ENCODE results near the gene KPNA1.

KPNA1 gene

DNA sequence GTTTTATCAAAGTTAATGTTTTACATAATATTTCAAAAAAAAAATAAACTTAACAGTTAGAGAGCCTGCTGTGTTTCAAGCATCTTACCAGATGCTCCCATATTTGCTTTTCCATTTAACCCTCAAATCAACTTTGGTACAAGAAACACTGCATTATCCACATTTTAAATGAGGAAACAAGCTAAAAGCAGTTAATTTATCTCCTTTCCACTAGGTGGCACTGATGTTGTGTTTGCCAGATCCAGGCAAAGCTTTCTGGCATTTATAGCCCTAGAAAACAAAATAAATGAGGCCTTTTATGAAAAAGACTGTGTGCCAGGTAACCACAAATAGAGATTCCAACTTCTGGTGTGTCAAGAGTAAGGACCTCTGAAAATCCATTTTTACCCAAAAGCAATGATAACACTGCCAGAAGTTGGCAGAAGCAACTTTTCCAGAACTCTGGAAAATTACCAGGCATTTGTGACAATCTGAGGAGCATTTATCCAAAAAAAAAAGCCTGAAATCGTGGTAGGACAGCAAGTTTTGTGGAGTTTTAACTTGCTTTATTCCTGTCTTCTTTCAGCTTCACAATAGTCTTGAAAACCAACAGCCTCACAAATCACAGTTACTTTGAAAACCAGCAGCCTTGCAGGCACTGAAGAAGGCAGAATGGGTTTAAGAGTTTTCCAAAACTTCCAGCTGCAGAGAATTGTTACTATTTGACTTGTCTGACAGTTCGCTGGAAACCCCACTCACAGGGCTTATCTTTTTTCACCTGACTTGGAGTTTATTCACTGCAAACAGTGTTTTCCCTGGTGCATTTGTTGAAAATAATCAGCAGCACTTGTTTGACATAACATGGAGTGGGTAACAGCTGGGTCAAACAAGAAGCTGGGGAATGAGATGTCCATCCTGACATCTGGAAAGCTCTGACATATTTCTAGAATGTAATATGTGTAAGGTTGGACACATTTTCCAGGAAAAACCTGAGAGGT is 121.6 kb downstream of the KPNA1 start:
- Histone ChIP-seq H3K4me3 (ENCODE audit: low read depth in 1 of 2, low read length in 2 of 2) (no peak overlapping the region), H3K27me3 (ENCODE audit: control insufficient read depth in 1 of 2, insufficient read depth in 2 of 2, low read length in 2 of 2) (no peaks in the 10 kb centered on the region), H3K9me3 (ENCODE audit: low read length) (no peaks in the 10 kb centered on the region), H3K27ac (ENCODE audit: low read depth, low read length) (peak overlapping the region; percentile 46), H3K4me1 (ENCODE audit: insufficient read depth, low read length) (peaks cover 5% of the 10 kb centered on the region), H3K36me3 (ENCODE audit: insufficient read depth, low read length) (no peaks in the 10 kb centered on the region), H3K9ac (ENCODE audit: low read length) (no peak overlapping the region)

DNA sequence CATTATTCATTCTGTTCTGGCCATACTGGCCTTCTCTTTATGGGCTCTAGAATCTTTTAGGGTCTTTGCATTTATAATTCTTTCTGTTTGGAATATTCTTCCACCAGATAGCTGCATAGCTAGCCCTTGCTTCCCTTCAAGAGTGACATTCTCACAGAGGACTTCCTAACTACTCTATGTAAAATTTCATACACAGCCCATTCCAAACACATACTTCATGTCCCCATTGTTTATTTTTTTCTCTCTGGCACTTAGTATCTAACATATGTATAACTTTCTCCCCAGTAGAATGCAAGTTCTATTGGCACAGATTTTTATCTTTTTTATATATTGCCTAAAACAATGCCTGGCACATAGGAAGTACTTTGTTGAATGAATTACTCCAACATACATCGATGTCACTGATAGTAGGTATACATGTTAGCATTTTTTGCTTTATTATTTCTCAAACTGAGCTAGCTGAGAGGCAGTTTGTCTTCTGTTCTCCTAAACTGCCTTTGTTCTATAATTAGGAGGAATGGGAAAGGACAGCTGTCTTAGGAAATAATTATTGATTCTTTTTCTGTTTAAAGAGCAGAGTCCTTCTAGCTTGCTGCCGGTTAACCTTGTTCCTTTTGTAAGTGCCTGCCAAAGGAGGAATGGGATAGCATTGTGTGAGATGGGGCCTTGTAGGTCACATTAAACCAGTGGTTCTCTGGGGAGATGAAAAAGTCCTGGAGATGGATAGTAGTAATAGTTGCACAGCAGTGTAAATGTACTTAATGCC is 122.9 kb downstream of the KPNA1 start:
- H3K27me3 ChIP-seq (ENCODE audit: control insufficient read depth in 1 of 2, insufficient read depth in 2 of 2, low read length in 2 of 2) = no peaks in the 10 kb centered on the region
- no peak overlapping the region for H3K4me3 ChIP-seq (ENCODE audit: low read depth in 1 of 2, low read length in 2 of 2)
- H3K27ac ChIP-seq (ENCODE audit: low read depth, low read length) = no peak overlapping the region
- H3K36me3 ChIP-seq (ENCODE audit: insufficient read depth, low read length) = peaks cover 8% of the 10 kb centered on the region
- H3K9me3 ChIP-seq (ENCODE audit: low read length) = no peaks in the 10 kb centered on the region
- H3K4me1 ChIP-seq (ENCODE audit: insufficient read depth, low read length) = peaks cover 5% of the 10 kb centered on the region
- H3K9ac ChIP-seq (ENCODE audit: low read length) = no peak overlapping the region

DNA sequence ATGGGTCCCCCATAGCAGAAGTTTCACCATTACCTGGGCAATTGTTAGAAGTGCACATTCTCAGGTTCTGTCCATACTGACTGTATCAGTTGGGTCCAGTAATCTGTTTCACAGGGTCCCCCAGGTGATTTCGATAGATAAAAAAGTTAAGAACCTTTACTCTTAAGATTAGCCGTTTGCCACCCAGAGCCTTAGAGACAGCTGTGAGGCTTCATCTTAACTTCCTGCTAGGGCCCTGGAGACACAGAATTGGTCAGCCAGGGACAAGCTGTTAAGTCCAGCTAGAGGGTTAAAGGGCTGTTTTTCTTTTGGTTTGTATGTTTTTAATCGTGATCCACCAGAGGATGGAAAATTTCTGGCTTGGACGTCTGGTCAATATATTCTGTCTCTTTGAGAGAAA is 124.1 kb downstream of the KPNA1 start:
- H3K9ac ChIP-seq (ENCODE audit: low read length) = no peak overlapping the region
- H3K27me3 ChIP-seq (ENCODE audit: control insufficient read depth in 1 of 2, insufficient read depth in 2 of 2, low read length in 2 of 2) = no peaks in the 10 kb centered on the region
- no peak overlapping the region for H3K27ac ChIP-seq (ENCODE audit: low read depth, low read length)
- peaks cover 10% of the 10 kb centered on the region for H3K4me1 ChIP-seq (ENCODE audit: insufficient read depth, low read length)
- H3K4me3 ChIP-seq (ENCODE audit: low read depth in 1 of 2, low read length in 2 of 2) = no peak overlapping the region
- H3K9me3 ChIP-seq (ENCODE audit: low read length) = no peaks in the 10 kb centered on the region
- H3K36me3 ChIP-seq (ENCODE audit: insufficient read depth, low read length) = peaks cover 19% of the 10 kb centered on the region

DNA sequence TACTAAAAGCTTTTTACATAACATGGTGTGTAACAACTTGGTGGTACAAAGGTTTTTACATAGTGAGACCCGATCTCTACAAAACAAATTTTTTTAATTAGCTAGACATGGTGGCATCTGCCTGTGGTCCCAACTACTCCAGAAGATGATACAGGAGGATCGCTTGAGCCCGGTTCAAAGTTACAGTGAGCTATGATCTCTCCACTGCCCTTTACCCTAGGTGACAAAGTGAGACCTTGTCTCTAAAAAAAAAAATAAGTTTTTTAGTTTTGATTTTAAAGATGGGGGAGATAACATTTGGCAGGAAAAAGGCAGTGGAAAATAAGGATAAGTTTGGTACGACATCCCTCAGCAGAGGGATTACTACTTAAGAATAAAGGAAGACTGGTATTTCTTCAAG is 124.8 kb downstream of the KPNA1 start:
- Histone ChIP-seq H3K27ac (ENCODE audit: low read depth, low read length) (no peak overlapping the region), H3K36me3 (ENCODE audit: insufficient read depth, low read length) (peaks cover 19% of the 10 kb centered on the region), H3K4me3 (ENCODE audit: low read depth in 1 of 2, low read length in 2 of 2) (no peak overlapping the region), H3K4me1 (ENCODE audit: insufficient read depth, low read length) (peaks cover 14% of the 10 kb centered on the region), H3K9ac (ENCODE audit: low read length) (no peak overlapping the region), H3K9me3 (ENCODE audit: low read length) (no peaks in the 10 kb centered on the region), H3K27me3 (ENCODE audit: control insufficient read depth in 1 of 2, insufficient read depth in 2 of 2, low read length in 2 of 2) (no peaks in the 10 kb centered on the region)

DNA sequence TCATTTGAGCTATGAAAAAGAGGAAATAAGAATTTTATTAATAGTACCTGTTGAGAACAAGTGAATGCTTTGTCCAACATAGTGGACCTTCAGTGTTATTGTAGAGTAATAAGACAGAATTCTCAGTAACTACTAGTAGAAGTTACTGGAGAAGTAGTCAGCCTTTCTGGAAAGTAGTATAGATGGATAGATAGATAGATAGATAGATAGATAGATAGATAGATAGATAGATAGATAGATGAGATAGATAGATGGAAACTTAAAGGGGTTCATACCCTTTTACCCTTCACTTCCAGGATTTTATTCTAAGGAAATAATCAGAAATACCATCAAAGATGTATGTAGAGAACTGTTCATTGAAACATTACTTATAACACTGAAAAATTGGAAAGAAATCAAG is 125.5 kb downstream of the KPNA1 start:
- Histone ChIP-seq H3K27me3 (ENCODE audit: control insufficient read depth in 1 of 2, insufficient read depth in 2 of 2, low read length in 2 of 2) (no peaks in the 10 kb centered on the region), H3K27ac (ENCODE audit: low read depth, low read length) (no peak overlapping the region), H3K4me3 (ENCODE audit: low read depth in 1 of 2, low read length in 2 of 2) (no peak overlapping the region), H3K4me1 (ENCODE audit: insufficient read depth, low read length) (peaks cover 18% of the 10 kb centered on the region), H3K9ac (ENCODE audit: low read length) (no peak overlapping the region), H3K9me3 (ENCODE audit: low read length) (no peaks in the 10 kb centered on the region), H3K36me3 (ENCODE audit: insufficient read depth, low read length) (peaks cover 19% of the 10 kb centered on the region)

DNA sequence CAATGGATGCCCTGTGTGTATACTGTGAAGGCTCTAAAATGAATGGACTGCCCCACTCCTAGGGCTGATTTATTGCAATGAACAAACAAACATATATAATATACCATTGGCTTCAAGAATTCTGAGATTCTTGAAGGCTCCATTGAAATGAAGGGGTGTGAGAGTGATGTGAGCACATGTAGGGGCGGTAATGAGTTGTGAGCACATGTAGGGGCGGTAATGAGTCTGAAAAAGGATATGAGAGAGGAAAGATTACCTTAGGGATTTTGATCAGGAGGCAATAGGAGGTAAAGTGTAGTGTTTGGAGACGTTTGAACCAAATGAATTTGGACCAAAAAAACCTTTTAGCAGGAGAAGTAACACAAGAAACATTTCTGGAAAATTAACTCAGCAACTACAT is 127.0 kb downstream of the KPNA1 start:
- no peaks in the 10 kb centered on the region for H3K9me3 ChIP-seq (ENCODE audit: low read length)
- no peak overlapping the region for H3K27ac ChIP-seq (ENCODE audit: low read depth, low read length)
- no peak overlapping the region for H3K4me3 ChIP-seq (ENCODE audit: low read depth in 1 of 2, low read length in 2 of 2)
- H3K36me3 ChIP-seq (ENCODE audit: insufficient read depth, low read length) = peaks cover 19% of the 10 kb centered on the region
- peaks cover 12% of the 10 kb centered on the region for H3K4me1 ChIP-seq (ENCODE audit: insufficient read depth, low read length)
- no peak overlapping the region for H3K9ac ChIP-seq (ENCODE audit: low read length)
- no peaks in the 10 kb centered on the region for H3K27me3 ChIP-seq (ENCODE audit: control insufficient read depth in 1 of 2, insufficient read depth in 2 of 2, low read length in 2 of 2)

DNA sequence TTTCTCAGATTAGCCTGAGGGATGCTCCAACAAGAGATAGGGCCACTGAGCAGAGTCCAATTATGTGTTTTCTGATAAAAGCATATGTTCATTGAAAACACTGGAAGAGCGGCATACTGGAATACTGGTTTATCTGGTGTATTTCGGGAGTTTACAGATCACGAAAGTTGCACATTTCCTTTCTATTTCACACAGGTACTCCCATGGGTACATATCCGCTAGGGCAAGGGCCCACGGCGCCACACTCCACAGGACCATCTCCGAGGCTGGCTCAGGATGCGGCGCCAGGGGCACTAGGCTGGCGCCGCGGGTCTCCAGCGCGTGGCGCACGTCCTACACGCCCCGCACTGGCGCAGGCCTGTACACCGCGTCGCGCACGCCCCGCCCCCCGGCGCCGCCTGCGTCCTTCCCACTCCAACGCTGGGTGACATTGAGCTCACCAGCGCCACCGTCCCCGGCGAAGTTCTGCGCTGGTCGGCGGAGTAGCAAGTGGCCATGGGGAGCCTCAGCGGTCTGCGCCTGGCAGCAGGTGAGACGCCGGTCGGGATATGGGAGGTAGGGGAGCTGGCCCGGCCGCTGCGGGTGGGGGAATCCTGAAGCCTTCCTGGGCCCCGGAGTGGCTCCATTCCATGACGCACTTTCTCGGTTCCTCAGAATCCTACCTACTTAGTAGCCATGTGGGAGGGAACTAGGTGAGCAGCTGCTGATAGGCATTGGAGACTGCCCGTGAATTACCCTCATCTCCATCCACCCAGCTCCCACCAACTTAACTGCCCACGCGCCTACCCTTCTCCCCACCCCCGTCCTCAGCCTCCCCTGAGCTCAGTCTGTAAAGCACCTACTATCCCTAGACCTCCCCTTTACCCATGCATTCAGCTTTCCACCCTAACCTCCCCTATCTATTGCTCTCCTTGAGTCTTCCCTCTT is 130.7 kb downstream of the KPNA1 start, which contains the start of gene FAM162A:
FAM162A (plus strand) TSS at position 412 of the 927 bp plus-strand sequence; CDS start at position 496, 84 bp downstream.
- Histone ChIP-seq H3K4me1 (ENCODE audit: insufficient read depth, low read length) (peaks cover 18% of the 10 kb centered on the region), H3K36me3 (ENCODE audit: insufficient read depth, low read length) (peaks cover 19% of the 10 kb centered on the region), H3K27ac (ENCODE audit: low read depth, low read length) (peak within 1 kb of the TSS; percentile 98), H3K9ac (ENCODE audit: low read length) (peak within 1 kb of the TSS; percentile 79), H3K4me3 (ENCODE audit: low read depth in 1 of 2, low read length in 2 of 2) (peak within 1 kb of the TSS; percentile 57 to 83), H3K9me3 (ENCODE audit: low read length) (no peaks in the 10 kb centered on the region), H3K27me3 (ENCODE audit: control insufficient read depth in 1 of 2, insufficient read depth in 2 of 2, low read length in 2 of 2) (no peaks in the 10 kb centered on the region)

DNA sequence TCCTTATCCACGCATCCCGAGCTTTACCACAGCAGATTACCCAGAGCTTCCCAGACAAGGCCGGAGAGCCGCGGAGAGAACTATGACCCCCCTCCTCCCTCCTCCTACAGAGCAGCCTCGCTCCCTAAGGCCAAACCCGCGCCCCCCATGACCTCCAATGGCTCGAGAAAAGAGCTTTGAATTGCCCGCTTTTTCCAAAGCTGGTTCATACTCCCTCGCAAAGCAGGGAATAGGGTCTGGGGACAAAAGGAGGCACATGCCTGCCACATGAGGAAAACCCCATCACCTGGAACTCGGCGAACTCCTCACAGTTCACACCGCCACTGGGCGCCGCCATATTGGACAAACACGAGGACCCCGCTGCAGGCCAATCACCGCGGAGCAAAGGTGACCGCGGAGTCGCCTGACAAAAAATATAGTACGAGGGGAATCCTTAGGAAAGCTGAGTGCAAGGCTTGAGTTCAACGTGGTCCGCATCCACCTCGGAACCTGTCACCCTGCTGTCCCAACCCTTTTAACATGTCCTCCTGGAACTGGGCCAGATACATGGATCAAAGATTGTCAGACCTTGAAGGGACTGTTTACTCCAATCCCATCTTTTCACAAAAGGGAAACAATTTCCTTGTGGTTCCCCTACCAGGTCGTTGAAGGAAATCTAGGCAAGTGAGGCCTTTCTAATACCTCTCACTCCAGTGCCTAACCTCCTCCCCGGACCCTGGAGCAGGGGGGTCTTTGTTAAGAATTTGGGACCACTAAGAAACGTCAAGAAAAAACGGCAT is 131.7 kb downstream of the KPNA1 start, which contains the start of gene MIX23:
MIX23 (minus strand) TSS at position 344 of the 779 bp plus-strand sequence; CDS start at position 337, 7 bp downstream.
- no peaks in the 10 kb centered on the region for H3K27me3 ChIP-seq (ENCODE audit: control insufficient read depth in 1 of 2, insufficient read depth in 2 of 2, low read length in 2 of 2)
- H3K9me3 ChIP-seq (ENCODE audit: low read length) = no peaks in the 10 kb centered on the region
- peak within 1 kb of the TSS; percentile 57 to 83 for H3K4me3 ChIP-seq (ENCODE audit: low read depth in 1 of 2, low read length in 2 of 2)
- peak within 1 kb of the TSS; percentile 98 for H3K27ac ChIP-seq (ENCODE audit: low read depth, low read length)
- H3K9ac ChIP-seq (ENCODE audit: low read length) = peak within 1 kb of the TSS; percentile 79
- peaks cover 18% of the 10 kb centered on the region for H3K4me1 ChIP-seq (ENCODE audit: insufficient read depth, low read length)
- H3K36me3 ChIP-seq (ENCODE audit: insufficient read depth, low read length) = peaks cover 19% of the 10 kb centered on the region

DNA sequence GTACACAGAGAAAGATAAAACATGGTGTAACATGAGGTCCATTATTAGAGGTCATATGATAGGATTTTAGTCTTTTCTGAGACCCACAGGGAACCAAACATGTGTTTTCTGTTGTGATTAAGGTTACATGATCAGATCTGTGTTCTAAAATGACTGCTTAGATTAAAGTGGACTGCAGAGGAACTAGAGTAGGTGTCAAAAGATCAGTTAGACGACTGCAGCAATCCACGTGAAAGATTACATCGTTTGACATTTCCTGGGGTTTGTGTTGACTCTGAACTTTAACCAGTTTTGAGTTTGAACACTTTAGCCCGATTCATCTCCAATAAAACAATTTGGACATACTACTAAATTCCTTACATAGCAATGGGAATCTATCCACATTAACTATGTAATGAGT is 136.8 kb downstream of the KPNA1 start:
- no peak overlapping the region for H3K4me3 ChIP-seq (ENCODE audit: low read depth in 1 of 2, low read length in 2 of 2)
- H3K36me3 ChIP-seq (ENCODE audit: insufficient read depth, low read length) = no peaks in the 10 kb centered on the region
- H3K27ac ChIP-seq (ENCODE audit: low read depth, low read length) = no peak overlapping the region
- H3K9ac ChIP-seq (ENCODE audit: low read length) = no peak overlapping the region
- H3K4me1 ChIP-seq (ENCODE audit: insufficient read depth, low read length) = peaks cover 5% of the 10 kb centered on the region
- no peaks in the 10 kb centered on the region for H3K27me3 ChIP-seq (ENCODE audit: control insufficient read depth in 1 of 2, insufficient read depth in 2 of 2, low read length in 2 of 2)
- no peaks in the 10 kb centered on the region for H3K9me3 ChIP-seq (ENCODE audit: low read length)

DNA sequence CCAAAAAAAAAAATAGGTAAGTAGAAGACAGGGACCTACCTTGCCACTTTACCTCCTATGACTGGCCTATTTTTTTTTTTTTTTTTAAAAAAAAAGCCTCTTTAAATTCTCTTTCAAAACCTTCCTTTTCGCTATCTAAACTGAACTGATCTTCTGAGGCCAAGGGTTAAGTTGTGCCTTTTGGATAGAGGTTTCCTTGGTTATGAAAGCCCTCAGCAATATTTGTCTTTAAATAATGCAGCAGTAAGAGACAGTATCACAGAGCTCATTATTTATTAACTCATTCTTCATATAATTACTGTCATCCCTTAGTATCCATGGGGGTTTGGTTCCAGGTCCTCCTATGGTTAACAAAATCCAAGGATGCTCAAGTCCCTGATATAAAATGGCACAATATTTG is 140.7 kb downstream of the KPNA1 start:
- Histone ChIP-seq H3K36me3 (ENCODE audit: insufficient read depth, low read length) (peaks cover 7% of the 10 kb centered on the region), H3K27ac (ENCODE audit: low read depth, low read length) (no peak overlapping the region), H3K4me1 (ENCODE audit: insufficient read depth, low read length) (no peaks in the 10 kb centered on the region), H3K4me3 (ENCODE audit: low read depth in 1 of 2, low read length in 2 of 2) (no peak overlapping the region), H3K9me3 (ENCODE audit: low read length) (no peaks in the 10 kb centered on the region), H3K27me3 (ENCODE audit: control insufficient read depth in 1 of 2, insufficient read depth in 2 of 2, low read length in 2 of 2) (no peaks in the 10 kb centered on the region), H3K9ac (ENCODE audit: low read length) (no peak overlapping the region)
